ENCODE measurements around the gene GNB1L. TPM values are rescaled to one million over a fixed set of nuclear protein-coding genes. Genes with fewer than 3 reads are reported as not detected.

Gene GNB1L
- total and polyA plus RNA-seq, 7 donors, result 2.5 to 15.0 (median 5.3) TPM

DNA sequence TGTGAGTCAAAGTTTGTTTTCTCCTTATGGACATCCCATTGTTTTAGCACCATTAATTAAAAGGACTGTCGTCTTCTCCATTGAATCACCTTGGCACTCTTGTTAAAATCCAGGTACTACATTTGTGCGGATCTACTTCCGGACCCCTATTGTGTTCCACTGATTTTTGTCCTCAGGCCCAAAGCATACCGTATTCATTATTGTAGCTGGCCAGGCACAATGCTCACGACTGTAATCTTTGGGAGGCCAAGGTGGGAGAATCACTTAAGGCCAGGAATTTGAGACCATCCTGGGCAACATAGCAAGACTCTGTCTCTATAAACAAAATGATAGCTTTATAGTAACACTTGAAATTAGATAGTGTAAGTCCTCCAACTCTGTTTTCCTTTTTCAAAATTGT lies 8.9 kb upstream of the GNB1L start:
- Histone ChIP-seq H3K27ac (no peak overlapping the region), H3K9me3 (no peaks in the 10 kb centered on the region), H3K4me3 (no peak overlapping the region), H3K27me3 (no peaks in the 10 kb centered on the region), H3K4me1 (no peaks in the 10 kb centered on the region), H3K36me3 (no peaks in the 10 kb centered on the region)
- no peak for TF ChIP-seq POLR2A (IDR thresholded peaks at IDR 0.05)
- no peak for TF ChIP-seq POLR2AphosphoS5 (IDR thresholded peaks at IDR 0.05)
- no peak for TF ChIP-seq CTCF (IDR thresholded peaks at IDR 0.05)
- no peak for TF ChIP-seq EP300 (IDR thresholded peaks at IDR 0.05)
- 94 to 97% methylated on average over 5 of the region's 5 CpGs for WGBS, 2 donors
- no peak for DNase-seq
- intact Hi-C loops (cut with DNase I), result no loop called here

GRCh38 chr22:19862619-19863246 lies 8.1 kb upstream of the GNB1L start:
- TF ChIP-seq POLR2AphosphoS5 (IDR thresholded peaks at IDR 0.05), result no peak
- no peak for TF ChIP-seq EP300 (IDR thresholded peaks at IDR 0.05)
- no peaks in the 10 kb centered on the region for H3K27me3 ChIP-seq
- intact Hi-C loops (cut with DNase I), result no loop called here
- H3K4me1 ChIP-seq, result no peaks in the 10 kb centered on the region
- H3K9me3 ChIP-seq, result no peaks in the 10 kb centered on the region
- WGBS, 2 donors, result 96% methylated on average over 13 of the region's 13 CpGs
- H3K27ac ChIP-seq, result no peak overlapping the region
- H3K4me3 ChIP-seq, result no peak overlapping the region
- no peaks in the 10 kb centered on the region for H3K36me3 ChIP-seq
- peak; percentile 18 for DNase-seq

DNA sequence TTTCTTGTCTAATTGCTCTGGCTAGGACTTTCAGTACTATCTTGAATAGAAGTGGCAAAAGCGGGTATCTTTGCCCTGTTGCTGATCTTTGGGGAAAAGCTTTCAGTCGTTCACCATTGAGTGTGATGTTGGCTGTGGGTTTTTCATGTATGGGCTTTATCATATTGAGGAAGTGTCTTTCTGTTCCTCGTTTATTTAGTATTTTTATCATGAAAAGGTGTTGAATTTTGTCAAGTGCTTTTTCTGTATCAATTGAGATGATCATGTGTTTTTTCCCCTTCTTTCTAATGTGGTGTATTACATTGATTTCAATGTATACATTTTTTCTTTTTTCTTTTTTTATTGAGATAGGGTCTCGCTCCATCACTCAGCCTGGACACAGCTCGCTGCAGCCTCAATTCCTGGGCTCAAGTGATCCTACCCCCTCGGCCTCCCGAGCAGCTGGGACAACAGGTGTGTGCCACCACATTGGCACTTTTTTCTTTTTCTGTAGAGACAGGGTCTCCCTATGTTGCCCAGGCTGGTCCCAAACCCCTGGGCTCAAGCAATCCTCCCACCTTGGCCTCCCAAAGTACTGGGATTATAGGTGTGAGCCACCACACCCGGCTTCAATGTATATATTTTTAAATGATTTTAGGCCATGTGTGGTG lies 5.3 kb upstream of the GNB1L start:
- intact Hi-C loops (cut with DNase I), result loop anchor here (10.0 kb wide), 2 partner anchors 275 to 415 kb away; partner anchors contain the start of genes C22orf39 and ZDHHC8
- H3K27me3 ChIP-seq, result no peaks in the 10 kb centered on the region
- no peak for TF ChIP-seq POLR2AphosphoS5 (IDR thresholded peaks at IDR 0.05)
- TF ChIP-seq POLR2A (IDR thresholded peaks at IDR 0.05), result no peak
- no peak for TF ChIP-seq CTCF (IDR thresholded peaks at IDR 0.05)
- no peak for TF ChIP-seq EP300 (IDR thresholded peaks at IDR 0.05)

GRCh38 chr22:19857382-19857781 lies 2.7 kb upstream of the GNB1L start:
- Histone ChIP-seq H3K4me1 (peaks cover 0 to 29% (median 27%) of the 10 kb centered on the region in 4 donors), H3K9me3 (no peaks in the 10 kb centered on the region), H3K27me3 (no peaks in the 10 kb centered on the region), H3K27ac (no peak overlapping the region), H3K4me3 (no peak overlapping the region), H3K36me3 (peaks cover 0 to 2% (median under 1%) of the 10 kb centered on the region in 4 donors)
- intact Hi-C loops (cut with DNase I), result loop anchor here (10.0 kb wide), 2 partner anchors 277 to 413 kb away; partner anchors contain the start of genes C22orf39 and ZDHHC8
- no peak for DNase-seq
- 97 to 99% methylated on average over 3 of the region's 3 CpGs for WGBS, 2 donors
- TF ChIP-seq EP300 (IDR thresholded peaks at IDR 0.05) (no peak), CTCF (IDR thresholded peaks at IDR 0.05) (no peak), POLR2A (IDR thresholded peaks at IDR 0.05) (no peak), POLR2AphosphoS5 (IDR thresholded peaks at IDR 0.05) (no peak)

More for the DNA sequence above, 5.3 kb upstream of the GNB1L start:
- H3K9me3 ChIP-seq, result no peaks in the 10 kb centered on the region
- no peaks in the 10 kb centered on the region for H3K36me3 ChIP-seq
- DNase-seq, result no peak
- peaks cover 0 to 13% (median 10%) of the 10 kb centered on the region in 4 donors for H3K4me1 ChIP-seq
- no peak overlapping the region for H3K4me3 ChIP-seq
- 95% methylated on average over 8 of the region's 8 CpGs for WGBS, 2 donors
- no peak overlapping the region for H3K27ac ChIP-seq
